Hindlimb muscle (tissue), 1 donor: ENCODE results near the gene GPATCH4. TPM values are rescaled to one million over a fixed set of nuclear protein-coding genes. Genes with fewer than 3 reads are reported as not detected.
A peak's percentile ranks its signal among the peaks of the same experiment; 100 is the strongest.
"Not testable (repeated sequence)": the region's sequence is repeated elsewhere in the genome, so short reads cannot be mapped to it uniquely, and the experiment has no call there.

Source experiments
- DNase-seq: peaks from one replicate; pipeline ENCODE4 v3.0.0-alpha.2; 2013
- polyA plus RNA-seq: library from polyadenylated mRNA; unstranded; fragments of 120-200 nt; gene quantifications from one replicate; pipeline ENCODE4 v1.2.1, GENCODE V29; 2013; ENCODE audit not compliant: insufficient read length

GPATCH4 gene
- polyA plus RNA-seq, 1 donor = 26.3 TPM

DNA sequence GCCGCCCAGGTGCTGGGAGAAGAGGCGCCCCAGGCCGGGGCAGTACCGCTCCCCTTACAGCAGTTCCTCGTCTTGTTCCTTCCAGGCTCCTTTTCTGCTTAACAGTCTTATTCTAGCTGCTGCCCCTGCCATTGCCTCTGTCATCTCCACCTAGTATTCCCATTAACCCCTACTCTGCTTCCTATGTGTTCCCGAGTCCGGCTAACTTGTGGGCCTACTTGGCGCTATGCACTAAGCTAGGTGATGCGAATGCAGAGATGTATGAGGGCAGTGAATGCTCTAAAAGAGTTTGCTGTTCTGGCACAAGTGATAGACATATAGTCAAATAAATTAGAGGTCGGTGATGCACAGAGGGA lies 28.6 kb downstream of the GPATCH4 start:
- no peak for DNase-seq

DNA sequence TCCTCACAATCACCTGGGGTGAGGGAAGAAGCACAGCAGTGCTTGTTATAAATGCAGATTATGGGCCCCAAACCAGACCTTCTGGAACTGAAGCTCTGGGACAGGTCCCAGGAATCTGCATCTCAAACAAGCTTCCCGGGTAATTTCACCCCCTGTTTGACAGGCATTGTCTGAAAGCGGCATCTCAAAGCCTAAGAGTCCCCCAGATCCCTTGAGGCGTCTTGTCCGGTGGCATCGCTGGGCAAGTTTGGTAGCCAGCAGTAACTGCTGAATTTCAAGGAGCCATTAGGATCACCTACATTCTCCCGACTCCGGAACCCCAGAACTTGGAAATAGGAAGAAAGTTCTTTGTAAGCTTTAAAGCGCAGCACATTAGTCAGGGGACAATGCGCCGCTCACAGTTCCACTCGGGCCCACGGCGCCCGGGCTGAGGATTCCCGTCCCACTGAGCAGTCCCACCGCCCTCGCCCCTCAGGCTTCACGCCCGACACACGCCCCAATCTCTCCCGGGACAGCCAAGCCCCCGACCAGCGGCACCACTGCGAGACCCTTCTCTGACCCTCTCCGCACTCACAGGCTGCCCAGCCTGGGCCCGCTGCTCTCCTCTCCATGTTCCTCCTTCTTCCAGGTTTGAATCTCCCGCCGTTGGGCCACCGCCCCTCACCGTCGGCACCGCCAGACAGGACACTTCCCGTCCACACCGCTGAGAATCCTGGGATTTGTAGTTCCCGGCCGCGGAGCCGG lies 29.2 kb downstream of the GPATCH4 start, which contains the start of gene IQGAP3:
TSS of gene IQGAP3 (minus strand) at position 647 of the 744 bp plus-strand sequence. CDS start at position 611, 36 bp downstream.
- DNase-seq = peak; percentile 77

DNA sequence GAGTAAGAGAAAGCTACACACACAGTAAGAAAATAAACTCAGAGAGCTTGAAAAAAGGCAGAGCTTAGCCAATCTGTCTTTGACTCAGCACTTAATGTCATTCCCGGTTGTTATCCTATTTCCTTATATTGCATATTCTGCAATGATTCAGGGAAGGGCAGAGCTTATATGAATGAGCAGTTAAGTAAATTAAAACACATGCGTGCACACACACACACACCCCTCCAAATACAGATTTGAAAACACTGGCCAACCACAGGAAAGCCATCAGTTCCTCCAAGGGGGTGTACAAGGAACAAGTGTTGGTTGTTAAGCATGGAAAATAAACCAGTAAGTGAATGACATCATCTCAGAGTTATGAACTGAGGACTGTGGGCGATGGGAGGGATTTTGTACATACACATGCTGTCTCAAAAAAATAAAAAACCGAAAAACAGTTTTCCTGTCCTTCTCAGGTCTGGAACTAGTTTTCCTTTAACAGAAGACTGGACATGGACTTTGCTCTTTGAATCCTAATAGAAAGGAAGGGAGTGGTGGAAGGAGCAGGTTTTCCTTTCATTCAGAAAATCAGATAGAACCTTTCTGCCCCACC lies 29.9 kb downstream of the GPATCH4 start:
- DNase-seq = no peak

DNA sequence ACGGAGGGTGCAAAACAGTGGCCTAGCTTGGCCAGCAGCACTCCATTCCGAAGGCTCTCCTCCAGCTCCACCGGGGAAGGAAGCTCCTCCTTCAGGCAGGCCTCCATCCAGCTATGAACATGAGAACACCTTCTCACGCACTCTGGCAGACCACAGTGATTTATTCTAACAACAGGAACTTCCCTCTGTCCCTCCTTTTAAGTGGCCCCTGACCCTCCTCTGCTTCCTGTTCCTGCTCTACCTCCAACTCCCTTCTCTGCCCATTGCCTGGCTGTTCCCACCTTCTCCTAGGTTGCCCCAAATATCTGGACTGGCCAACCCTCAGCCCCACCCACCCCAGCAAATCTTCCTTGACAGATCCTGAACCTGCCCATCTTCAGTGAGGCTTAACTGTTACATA lies 34.8 kb downstream of the GPATCH4 start:
- DNase-seq = no peak

DNA sequence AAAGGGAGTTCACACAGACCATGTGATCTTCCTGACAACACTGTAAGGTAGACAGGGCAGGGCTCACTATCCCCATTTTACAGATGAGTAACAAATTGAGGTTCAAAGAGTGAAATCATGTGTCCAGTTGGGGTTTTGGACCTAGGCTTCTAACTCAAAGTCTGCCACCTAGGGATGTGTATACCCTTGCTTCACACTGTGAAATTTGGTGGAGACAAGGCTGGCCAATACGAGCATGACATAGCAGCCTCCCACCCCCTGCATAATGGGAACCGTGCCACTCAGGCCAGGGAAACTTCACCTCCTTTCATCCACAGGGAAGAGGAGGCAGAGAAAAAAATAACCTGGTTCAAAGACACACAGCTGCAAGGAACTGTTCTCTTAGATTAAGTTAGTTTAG lies 35.8 kb downstream of the GPATCH4 start:
- no peak for DNase-seq

DNA sequence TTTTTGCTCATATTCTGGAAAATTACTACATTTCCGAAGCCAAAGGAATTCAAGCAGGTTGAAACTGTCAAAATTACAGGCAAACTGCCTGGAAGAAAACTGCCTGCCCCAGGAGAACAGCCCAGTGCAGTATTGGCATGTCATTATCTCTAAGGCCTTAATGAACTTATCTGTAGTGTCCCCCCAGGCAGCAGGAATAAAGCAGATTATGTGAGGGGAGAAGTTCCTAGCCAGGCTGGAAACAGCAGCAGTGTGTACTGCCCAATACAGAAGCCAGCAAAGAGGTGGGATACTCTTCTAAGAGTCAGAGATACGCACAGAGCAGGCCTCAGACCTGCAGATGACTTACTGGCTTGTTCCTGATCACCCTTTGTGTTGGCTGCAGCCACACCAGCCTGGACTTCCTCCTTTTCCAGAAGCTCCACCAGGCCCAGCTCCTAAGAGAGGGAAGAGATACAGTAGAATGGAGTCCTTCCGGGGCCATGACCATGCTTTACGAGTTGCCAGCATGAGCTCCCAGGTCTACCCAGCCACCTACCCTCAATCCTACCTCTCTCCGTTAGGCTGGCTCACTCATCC lies 40.6 kb downstream of the GPATCH4 start:
- no peak for DNase-seq

DNA sequence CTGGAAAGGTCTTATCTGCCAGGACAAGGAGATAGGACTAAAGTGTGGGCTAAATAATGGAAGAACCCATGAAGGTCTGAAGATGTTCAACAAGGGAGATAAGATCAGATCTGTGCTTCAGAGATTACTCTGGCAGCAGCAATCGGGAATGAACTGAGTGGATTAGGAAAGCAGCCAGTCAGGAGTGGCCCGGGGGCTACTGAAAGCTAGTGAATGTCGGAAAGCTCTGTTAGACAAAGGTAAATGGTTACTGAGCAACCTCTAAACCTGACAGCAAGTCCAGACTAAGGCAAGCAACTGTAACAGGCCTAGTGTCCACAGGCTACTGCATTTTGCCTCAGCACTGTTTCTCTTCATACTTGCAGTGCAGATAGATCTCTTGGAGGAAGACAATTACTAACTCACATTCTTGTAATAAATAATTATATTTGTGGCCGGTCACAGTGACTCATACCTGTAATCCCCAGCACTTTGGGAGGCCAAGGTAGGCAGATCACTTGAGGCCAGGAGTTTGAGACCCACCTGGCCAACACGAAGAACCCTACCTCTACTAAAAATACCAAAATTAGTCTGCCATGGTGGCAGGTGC lies 41.4 kb downstream of the GPATCH4 start:
- no peak for DNase-seq

DNA sequence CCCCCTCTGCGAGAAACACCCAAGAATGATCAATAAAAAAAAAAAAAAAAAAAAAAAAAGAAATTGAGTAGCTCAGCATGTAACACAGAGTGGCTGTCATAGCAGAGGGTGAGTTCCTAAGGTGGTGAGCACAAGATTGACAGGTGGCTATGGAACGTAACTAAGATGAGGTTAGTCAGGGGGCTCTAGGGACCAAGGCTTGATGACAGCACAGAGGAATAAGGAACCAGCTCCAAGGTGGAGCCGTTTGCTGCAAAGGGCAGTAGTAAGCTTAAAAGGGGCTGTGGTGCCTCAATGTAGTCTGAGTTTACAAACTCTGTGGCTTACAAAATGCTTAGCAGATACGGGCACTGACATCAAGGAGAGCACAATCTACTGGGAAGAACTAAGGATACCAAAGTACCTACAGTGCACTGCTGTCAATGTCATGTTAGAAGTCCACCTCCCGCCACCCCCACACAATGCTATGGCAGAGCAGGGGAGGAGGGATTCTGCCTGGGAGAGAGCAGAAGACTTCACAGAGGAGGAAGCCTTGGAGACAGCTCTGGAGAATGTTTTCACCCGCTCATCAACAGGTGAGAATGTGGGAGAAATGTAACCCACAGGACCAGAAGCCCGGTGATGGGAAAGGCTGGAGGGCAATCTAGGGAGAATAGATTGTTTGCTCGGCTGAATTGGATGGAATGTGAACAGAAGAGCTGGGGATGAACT lies 42.0 kb downstream of the GPATCH4 start:
- no peak for DNase-seq

DNA sequence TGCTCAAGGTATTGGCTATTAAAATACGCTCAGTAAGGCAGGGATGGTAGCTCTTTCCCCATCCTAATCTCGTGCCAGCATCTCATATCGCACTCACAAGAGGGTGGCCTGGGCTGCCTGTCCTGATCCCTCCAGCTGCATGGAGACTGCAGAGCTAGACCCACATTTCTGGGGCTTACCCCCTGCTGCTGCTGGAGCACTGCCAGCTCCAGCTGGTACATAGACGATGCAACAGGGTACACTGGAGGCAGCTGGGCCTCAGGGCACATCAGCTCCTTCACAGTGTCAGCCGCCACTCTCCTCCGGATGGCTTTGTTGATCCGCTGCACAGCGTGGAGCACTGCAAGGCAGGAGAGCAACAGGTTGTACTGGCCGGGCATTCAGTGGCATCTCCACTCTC lies 44.9 kb downstream of the GPATCH4 start:
- no peak for DNase-seq

DNA sequence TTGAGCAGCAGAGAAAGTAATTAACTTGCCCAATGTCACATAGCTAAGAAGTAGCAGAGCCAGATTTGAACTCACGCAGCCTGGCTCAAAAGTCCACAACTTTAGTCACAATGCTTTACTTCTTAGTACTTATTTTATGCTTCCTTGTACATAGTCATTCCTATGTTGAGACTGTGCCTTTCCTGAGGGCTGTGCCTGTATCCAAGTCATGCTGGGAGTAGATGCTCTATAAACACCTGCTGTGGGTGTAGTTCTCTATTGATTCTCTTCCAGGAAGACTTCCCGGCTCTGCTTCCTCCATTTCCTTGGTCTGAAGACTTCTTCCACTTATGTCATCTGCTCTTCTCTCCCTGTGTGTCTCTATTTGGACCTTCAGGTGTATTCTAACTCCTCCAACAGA lies 45.6 kb downstream of the GPATCH4 start:
- no peak for DNase-seq

DNA sequence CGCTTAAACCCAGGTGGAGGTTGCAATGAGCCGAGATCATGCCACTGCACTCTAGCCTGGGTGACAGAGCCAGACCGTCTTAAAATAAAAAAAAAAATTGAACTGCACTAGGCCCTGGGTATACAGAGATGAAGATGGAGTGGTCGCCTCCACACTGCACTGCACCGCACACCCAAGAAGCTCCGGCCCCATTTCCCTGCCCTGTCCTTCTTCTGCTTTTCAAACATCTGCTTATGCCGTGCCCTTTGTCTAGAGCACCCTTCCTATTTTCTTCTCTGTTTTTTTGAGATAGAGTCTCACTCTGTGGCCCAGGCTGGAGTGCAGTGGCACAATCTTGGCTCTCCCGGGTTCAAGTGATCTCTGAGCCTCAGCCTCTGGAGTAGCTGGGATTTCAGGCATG lies 46.3 kb downstream of the GPATCH4 start:
- DNase-seq = no peak

DNA sequence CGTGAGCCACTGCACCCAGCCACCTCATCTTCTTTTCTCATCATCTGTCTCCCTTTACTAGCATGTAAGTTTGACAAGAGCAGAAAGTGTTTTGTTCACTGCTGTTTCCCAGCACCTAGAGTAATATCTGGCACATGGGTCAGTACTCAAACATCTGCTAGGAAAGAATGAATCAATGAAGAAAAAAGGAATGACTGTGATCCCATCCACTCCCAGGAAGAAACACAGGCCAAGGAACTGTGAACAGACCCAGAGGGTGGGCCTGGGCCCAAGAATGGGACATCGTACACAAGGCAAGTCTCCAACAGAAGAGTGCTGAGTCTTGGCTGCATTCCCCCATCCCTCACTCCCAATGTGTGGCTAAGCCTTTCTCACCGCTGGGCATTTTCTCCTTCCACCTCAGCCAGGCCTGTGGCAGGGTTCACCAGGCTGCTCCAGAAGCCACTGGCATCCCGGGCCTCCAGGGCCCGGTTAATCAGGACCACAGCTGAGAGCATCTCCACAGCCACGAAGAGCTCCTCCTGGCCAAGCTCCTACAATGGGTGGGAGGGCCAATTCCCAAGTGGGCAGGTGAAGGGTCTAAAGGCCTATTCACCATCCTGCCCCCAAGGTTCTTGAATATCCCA lies 47.3 kb downstream of the GPATCH4 start:
- peak; percentile 22 for DNase-seq

DNA sequence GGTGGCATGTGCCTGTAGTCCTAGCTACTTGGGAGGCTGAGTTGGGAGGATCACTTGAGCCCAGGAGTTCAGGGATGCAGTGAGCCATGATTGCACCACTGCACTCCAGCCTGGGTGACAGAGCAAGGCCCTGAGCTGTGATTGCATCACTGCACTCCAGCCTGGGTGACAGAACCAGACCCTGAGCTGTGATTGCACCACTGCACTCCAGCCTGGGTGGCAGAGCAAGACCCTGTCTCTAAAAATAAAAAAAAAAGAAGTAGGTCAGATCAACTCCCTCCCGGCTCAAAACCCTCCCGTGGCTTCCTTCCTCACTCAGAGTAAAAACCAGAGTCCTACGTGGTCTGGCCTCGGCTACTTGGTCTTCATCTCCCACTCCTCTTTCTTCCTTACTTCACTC lies 48.3 kb downstream of the GPATCH4 start:
- not testable (repeated sequence) for DNase-seq

DNA sequence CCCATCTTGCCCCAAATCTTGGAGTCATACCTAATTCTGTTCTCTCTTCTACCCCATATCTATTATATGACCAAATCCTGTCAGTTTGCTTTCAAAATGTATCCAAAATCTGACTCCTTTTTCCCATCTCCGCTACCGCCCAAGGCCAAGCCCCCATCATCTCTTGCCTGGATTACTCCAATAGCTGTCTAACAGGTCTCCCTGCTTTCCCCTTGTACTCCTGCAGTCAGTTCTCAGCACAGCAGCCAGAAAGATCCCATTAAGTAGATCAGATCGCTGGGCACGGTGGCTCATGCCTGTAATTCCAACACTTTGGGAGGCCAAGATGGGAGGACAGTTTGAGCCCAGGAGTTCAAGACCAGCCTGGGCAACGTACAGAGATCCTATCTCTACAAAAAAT lies 48.8 kb downstream of the GPATCH4 start:
- DNase-seq = no peak

DNA sequence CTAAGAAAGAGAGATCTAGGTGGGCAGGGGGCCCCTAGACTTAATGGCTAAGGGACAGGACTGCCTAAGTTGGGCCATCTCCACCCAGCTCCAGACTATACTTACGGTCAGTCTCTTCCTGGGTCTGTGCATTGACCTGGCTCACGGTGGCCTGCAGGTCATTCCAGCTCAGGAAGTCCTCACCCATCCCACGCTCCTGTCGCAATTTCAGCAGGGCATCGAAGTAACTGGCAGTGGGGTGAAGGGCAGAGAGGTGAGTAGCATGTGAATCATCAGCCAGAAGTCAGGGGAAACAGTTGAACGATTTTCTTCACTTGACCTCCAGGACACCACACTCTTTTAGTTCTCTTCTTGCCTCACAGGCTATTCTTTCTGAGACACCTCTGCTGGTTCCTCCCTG lies 49.4 kb downstream of the GPATCH4 start:
- DNase-seq = no peak

DNA sequence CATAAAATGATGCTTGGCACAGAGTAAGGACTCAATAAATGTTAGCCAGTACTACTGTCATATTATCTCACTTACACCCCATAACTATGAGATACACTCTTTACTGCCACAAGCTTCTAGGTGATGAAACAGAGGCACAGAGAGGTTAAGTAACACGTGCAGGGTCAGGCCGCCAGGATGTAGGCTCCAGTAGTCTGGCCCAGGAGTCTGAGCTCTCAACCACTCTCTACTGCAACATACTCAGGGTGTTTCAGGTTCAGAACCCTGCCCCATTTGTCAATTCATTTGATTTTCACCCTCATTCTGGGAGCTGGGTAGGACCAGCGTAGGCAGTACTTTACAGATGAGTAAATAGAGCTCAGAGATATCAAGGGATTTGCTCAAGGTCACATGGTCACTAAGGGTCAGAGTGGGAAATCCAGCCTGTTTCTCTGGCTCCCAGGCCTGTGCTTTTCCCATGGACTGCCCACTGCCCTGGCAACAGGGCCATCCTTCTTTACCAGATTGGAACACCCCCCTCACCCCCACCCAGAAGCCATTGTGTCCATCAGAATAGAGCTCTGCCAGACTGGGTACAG lies 50.1 kb downstream of the GPATCH4 start:
- DNase-seq = no peak

DNA sequence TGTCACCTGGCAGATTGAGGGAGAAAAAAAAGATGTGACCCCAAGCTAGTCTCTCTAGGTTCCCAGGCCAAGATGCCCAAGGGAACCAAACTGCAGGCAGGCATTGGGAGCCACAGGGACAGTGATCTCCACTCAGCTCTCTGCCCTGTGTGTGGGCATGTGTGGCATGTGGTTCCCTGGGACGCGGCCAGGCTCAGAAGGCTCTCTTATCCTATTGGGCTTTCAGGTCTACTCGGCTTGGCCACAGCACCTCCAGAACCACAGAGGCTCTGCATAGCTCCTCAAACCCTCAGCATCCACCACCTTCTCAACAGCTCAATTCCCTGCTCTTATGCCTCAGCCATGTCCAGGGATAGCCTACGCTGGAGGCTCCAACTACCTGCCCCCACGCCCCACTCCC lies 50.9 kb downstream of the GPATCH4 start:
- DNase-seq = no peak

DNA sequence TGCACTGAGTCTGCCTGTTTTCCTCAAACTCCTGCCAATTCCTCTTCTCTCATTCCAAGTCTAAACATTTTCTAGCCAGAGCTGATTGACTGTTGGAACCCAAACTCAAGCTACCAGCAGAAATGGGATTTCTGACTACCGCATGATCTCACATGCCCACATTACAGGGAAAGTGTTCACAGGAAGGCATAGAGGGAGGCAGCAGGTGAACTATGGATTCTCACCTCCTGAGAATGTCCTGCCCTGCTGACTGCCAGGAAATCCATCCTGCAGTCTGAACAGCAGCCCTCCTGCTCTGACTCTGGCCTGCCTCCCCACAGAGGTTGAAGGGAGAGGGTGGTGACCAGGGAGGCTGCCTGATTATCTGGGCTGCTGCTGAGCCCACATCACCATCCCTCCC lies 51.4 kb downstream of the GPATCH4 start:
- DNase-seq = no peak

DNA sequence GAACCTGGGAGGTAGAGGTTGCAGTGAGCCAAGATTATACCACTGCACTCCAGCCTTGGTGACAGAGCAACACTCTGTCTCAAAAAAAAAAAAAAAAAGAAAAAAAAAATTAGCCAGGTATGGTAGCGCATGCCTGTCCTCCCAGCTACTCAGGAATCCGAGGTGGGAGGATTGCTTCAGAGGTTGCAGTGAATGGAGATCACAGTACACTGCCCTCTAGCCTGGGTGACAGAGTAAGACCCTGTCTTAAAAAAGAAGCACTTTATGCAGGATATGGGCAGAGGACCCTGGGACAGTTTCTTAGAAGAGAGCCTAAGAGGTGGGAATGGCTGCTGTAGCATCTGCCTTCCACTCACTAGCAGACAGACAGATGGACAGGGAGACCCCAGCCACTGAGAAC lies 51.9 kb downstream of the GPATCH4 start:
- no peak for DNase-seq

DNA sequence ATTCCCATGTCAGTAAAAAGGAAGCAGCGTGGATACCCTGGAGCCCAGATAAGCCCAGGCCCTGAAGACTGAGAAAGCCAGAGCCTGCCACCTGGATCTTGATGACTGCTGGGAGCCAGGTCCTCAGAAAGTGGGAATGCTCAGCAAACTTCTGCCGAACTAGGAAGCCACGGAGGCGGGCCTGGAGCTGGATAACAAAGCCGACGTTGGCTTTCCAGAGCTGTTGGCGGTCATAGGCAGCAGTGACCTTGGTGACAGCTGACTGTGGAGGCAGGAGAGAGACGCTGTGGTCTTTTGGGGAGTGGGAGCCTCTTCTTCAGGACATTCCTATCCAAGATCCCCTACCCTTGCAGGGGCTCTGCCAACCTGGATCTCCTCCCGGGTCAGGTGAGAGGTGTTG lies 53.3 kb downstream of the GPATCH4 start:
- DNase-seq = no peak

DNA sequence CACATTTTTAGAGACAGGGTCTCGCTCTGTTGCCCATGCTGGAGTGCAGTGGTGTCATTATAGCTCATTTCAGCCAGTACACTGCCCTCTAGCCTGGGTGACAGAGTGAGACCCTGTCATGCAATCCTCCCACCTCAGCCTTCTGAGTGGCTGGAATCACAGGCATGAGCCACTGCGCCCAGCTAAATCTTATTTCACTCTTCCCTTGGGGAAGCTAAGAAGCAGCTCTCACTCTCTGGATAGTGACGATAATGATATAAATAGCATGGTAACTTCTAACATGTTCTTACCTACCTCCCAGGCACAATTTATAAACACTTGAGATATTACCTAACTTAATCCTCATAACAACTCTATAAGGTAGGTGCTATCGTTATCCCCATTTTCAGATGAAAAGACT lies 53.8 kb downstream of the GPATCH4 start:
- no peak for DNase-seq

DNA sequence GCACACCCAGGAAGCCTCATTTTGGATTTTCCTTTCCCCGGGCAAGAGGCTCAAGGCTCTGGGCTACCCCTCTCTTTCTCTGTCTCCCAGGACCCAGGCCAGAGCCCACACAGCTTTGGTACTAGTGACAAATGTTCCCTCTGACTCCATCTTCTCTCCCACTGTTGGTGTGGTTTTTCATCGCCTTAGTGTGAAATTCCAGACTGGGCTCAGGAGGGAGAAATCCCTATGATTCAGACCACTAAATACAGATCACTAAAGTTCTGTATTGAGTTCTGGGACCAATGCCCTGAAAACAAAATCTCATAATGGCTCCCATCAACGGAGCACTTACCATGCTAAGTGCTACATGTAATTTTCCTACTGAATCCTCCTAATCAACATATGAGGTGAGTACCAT lies 55.0 kb downstream of the GPATCH4 start:
- no peak for DNase-seq
